ENCODE results near the gene ABHD14A.

The ABHD14A gene

GRCh38 chr3:51997172-51997571 lies 22.3 kb downstream of the ABHD14A start:
- no peak for DNase-seq (ENCODE audit: low read depth)

GRCh38 chr3:51997935-51998596 lies 23.2 kb downstream of the ABHD14A start:
- no peak for DNase-seq (ENCODE audit: low read depth)

DNA sequence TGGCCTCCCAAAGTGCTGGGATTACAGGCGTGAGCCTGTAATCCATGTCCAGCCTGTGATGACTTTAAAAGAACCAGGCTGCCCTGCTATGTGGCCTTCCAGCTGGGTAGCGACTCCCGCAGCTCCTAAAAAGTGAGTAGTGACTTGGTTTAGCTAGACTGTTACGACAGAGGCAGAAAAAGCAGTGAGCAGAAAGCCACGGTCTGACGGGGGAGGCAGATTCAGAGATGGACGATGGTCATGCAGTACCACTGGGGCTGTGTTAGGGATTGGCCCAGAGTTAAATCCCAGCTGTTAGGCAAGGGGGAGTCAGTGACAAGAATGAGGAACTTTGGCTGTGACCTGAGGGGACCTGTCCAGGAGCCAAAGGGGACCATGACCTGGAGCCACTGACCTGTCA lies 23.9 kb downstream of the ABHD14A start:
- no peak for DNase-seq (ENCODE audit: low read depth)

- DNase-seq (ENCODE audit: low read depth), result no peak
Measured at GRCh38 chr3:51999846-52000245, 25.0 kb downstream of the ABHD14A start.

GRCh38 chr3:52001443-52001974 lies 26.6 kb downstream of the ABHD14A start:
- peak; percentile 63 for DNase-seq (ENCODE audit: low read depth)

GRCh38 chr3:52002748-52003147 lies 27.9 kb downstream of the ABHD14A start:
- DNase-seq (ENCODE audit: low read depth), result no peak

- no peak for DNase-seq (ENCODE audit: low read depth)
Measured at GRCh38 chr3:52004163-52004787, 29.4 kb downstream of the ABHD14A start.

- no peak for DNase-seq (ENCODE audit: low read depth)
Measured at GRCh38 chr3:52004906-52005395, 30.1 kb downstream of the ABHD14A start.

DNA sequence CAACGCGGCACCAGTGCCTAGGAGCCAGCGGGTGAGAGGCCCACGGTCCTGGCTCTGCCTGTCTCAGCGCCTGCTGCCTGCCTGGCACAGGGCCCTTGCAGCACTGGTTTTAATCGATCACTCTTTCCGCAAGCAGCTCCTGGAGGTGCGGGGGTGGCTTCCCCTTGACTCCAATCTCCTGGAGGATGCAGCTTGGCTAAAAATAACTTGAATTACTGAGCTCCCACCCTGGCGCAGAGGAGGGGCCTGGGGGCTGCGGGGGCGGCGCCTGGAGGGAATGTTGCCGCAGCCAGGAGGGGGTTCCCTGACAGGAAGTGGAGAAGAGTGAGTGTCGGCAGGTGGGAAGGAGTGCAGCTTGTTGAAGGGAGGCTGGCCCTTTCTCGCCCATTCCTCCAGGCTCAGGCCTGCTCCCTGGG lies 30.7 kb downstream of the ABHD14A start:
- no peak for DNase-seq (ENCODE audit: low read depth)

DNA sequence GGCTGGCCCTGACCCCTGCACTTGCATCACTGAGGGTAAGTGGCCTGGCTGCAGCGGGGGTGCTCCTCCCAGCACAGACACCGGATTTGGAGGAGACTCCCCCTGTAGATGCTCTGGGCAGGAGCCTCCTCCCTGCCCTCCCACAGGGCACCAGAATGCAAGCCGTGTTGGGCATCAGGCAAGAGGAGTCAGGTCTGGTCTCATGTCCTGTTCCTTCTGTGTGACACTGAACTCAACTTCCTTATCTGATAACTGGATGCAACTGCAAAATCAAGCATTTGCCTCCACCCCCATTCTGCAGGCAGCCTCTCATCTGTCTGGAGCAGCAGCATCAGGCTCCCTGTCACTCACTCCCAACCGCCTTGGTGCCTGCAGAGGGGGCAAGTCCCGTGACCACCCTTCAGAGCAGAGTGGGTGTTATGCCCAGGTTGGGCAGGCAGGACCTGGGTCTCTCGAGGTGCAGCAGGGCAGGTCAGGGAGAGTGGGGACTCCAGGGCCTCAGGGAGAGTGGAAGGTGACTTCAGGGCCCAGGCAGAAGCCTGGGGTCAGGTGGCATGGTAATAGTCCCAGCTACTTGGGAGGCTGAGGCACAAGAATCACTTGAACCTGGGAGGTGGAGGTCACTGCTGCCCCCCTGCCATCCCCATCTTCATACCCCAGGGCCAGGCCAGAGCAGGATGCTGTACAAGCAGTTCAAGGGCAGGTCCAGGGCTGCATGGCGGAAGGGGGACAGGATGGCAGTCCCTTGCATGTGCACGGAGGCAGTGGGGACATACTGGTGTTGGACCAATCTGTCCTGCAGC lies 31.4 kb downstream of the ABHD14A start:
- no peak for DNase-seq (ENCODE audit: low read depth)

DNA sequence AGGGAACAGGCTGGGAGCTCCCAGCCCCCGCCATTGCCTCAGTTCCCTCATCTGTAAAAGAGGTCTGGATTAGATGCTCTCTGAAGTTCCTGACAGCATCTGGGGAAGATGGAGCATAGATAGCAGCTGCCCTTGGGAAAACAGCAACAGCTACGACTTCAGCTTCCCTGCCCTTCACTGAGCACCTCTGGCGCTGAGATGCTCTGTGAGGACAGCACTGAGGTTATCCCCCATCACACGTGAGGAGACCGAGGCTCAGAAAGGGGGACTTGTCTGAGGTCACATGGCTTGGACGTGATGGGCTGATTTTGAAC lies 31.9 kb downstream of the ABHD14A start:
- no peak for DNase-seq (ENCODE audit: low read depth)

DNA sequence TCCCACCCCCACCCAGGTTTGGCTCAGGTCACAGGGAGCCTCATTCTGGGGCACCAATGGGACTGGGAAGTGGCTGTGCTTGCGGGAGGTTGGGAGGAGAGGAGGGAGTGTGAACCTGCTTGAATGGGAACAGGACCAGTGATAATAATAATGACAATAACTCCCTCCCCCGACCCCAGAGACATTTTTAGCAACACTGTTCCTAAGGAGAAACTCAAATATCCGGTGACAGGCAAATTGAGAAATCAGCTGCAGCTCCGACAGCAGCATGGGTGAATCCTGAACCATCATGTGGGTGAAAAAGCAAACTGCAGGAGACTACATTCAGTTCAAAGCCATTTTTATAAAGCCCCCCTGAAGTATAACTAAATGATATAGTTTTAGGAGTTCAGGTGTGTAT lies 32.4 kb downstream of the ABHD14A start:
- DNase-seq (ENCODE audit: low read depth), result no peak

- no peak for DNase-seq (ENCODE audit: low read depth)
Measured at GRCh38 chr3:52010431-52010830, 35.6 kb downstream of the ABHD14A start.

- no peak for DNase-seq (ENCODE audit: low read depth)
Measured at GRCh38 chr3:52012699-52013098, 37.8 kb downstream of the ABHD14A start.

- no peak for DNase-seq (ENCODE audit: low read depth)
Measured at GRCh38 chr3:52013802-52014598, 39.1 kb downstream of the ABHD14A start.

DNA sequence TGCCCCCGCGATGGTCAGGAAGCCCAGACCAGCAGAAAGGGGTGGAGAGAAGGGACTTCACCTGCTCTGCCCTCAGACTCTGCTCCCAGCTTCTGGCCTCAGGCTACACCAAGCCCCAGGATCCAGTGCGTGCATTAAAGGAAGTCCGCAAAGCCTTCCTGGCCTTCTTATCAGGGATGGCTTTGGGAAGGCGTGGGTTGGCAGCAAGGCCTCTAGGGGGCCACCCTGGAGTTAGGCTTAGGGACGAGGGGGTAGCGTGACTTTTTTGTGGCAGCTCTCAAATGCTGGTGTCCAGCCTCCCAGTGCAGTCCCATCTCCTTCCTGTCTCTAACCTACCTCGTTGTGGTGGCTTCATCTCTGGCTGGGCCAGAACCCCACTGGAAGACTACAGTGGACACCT lies 39.7 kb downstream of the ABHD14A start:
- DNase-seq (ENCODE audit: low read depth), result no peak

GRCh38 chr3:52015438-52016228 lies 40.8 kb downstream of the ABHD14A start:
- no peak for DNase-seq (ENCODE audit: low read depth)

GRCh38 chr3:52017586-52017985 lies 42.7 kb downstream of the ABHD14A start:
- DNase-seq (ENCODE audit: low read depth), result no peak

GRCh38 chr3:52018319-52019000 lies 43.6 kb downstream of the ABHD14A start:
- DNase-seq (ENCODE audit: low read depth), result no peak

GRCh38 chr3:52019352-52020080 lies 44.7 kb downstream of the ABHD14A start:
- DNase-seq (ENCODE audit: low read depth), result no peak
